HCEC 1CT (cell line): ENCODE data around the gene TMEM132D.

Source experiments
- DNase-seq: peaks from one replicate; pipeline ENCODE4 v3.0.0-alpha.2; 2017

The TMEM132D gene

GRCh38 chr12:129025055-129025454 lies 878.8 kb downstream of the TMEM132D start:
- DNase-seq = no peak
